GM19240 (cell line): ENCODE measurements around the gene FEM1B.

Source experiments
- DNase-seq: peaks from one replicate; pipeline ENCODE4 v3.0.0; 2011; ENCODE audit warnings: low spot score; ENCODE audit not compliant: insufficient read length

FEM1B gene

GRCh38 chr15:68305420-68305871 lies 27.9 kb downstream of the FEM1B start:
- no peak for DNase-seq

GRCh38 chr15:68307131-68307928 lies 29.8 kb downstream of the FEM1B start:
- DNase-seq, result no peak

GRCh38 chr15:68309024-68309423 lies 31.5 kb downstream of the FEM1B start:
- DNase-seq, result no peak

GRCh38 chr15:68310178-68310803 lies 32.7 kb downstream of the FEM1B start:
- no peak for DNase-seq

GRCh38 chr15:68310804-68311463 lies 33.4 kb downstream of the FEM1B start:
- no peak for DNase-seq

- no peak for DNase-seq
These were observed 33.9 kb downstream of the FEM1B start for GRCh38 chr15:68311464-68311835.

- no peak for DNase-seq
These were observed 34.5 kb downstream of the FEM1B start for GRCh38 chr15:68311859-68312557.

- no peak for DNase-seq
These were observed 35.2 kb downstream of the FEM1B start for GRCh38 chr15:68312701-68313204.

GRCh38 chr15:68313501-68314410 lies 36.2 kb downstream of the FEM1B start:
- no peak for DNase-seq

- DNase-seq, result no peak
These were observed 37.0 kb downstream of the FEM1B start for GRCh38 chr15:68314563-68314962.

- DNase-seq, result no peak
These were observed 37.5 kb downstream of the FEM1B start for GRCh38 chr15:68315035-68315434.

GRCh38 chr15:68315495-68316031 lies 38.0 kb downstream of the FEM1B start:
- no peak for DNase-seq

- DNase-seq, result no peak
These were observed 38.7 kb downstream of the FEM1B start for GRCh38 chr15:68316061-68316804.

GRCh38 chr15:68317281-68318007 lies 39.9 kb downstream of the FEM1B start:
- no peak for DNase-seq

GRCh38 chr15:68318008-68318835 lies 40.7 kb downstream of the FEM1B start:
- no peak for DNase-seq

- DNase-seq, result no peak
These were observed 41.7 kb downstream of the FEM1B start for GRCh38 chr15:68318931-68319909.

- no peak for DNase-seq
These were observed 42.5 kb downstream of the FEM1B start for GRCh38 chr15:68319997-68320396.
